GM12865 (cell line): ENCODE measurements around the gene KTI12.
A peak's percentile ranks its signal among the peaks of the same experiment; 100 is the strongest.

Source experiments
- DNase-seq: peaks from one replicate; pipeline ENCODE4 v3.0.0; 2010; ENCODE audit warnings: low read depth
- H3K4me3 ChIP-seq: 2 replicates; pipeline ENCODE4 v1.5.1; 2011; ENCODE audit warnings: mild to moderate bottlenecking, low read depth, low read length, control low read depth
- TF ChIP-seq, protein P1 (sequence below): IDR thresholded peaks from 2 replicates; pipeline ENCODE4 v1.5.1; 2011; ENCODE audit warnings: low read length, control low read depth, low read depth, inconsistent platforms; ENCODE audit not compliant: insufficient read depth; ENCODE audit errors: missing control alignments

The KTI12 gene

DNA sequence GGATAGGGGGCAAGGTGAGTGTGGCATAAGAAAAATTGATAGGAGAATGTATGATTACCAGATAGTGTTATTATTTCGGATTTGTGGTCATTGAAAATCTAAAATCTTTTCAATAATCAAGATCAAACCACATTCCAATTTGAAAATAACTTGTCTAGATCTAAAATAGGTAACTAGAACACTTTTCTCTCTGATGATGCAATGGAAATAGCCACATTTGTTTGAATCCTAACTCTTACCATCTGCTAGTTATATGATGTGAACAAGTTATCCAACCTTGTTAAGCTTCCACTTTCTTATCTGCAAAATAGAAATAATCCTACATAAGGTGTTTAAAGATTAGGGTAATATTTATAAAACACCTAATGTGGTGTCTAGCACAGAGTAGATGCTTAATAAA is 26.3 kb upstream of the KTI12 start:
- no peak overlapping the region for H3K4me3 ChIP-seq
- TF ChIP-seq, protein P1, sequence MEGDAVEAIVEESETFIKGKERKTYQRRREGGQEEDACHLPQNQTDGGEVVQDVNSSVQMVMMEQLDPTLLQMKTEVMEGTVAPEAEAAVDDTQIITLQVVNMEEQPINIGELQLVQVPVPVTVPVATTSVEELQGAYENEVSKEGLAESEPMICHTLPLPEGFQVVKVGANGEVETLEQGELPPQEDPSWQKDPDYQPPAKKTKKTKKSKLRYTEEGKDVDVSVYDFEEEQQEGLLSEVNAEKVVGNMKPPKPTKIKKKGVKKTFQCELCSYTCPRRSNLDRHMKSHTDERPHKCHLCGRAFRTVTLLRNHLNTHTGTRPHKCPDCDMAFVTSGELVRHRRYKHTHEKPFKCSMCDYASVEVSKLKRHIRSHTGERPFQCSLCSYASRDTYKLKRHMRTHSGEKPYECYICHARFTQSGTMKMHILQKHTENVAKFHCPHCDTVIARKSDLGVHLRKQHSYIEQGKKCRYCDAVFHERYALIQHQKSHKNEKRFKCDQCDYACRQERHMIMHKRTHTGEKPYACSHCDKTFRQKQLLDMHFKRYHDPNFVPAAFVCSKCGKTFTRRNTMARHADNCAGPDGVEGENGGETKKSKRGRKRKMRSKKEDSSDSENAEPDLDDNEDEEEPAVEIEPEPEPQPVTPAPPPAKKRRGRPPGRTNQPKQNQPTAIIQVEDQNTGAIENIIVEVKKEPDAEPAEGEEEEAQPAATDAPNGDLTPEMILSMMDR: no peak
- no peak for DNase-seq

GRCh38 chr1:52059321-52059720 is 25.7 kb upstream of the KTI12 start:
- TF ChIP-seq, protein P1: no peak
- H3K4me3 ChIP-seq: no peak overlapping the region
- DNase-seq: no peak

DNA sequence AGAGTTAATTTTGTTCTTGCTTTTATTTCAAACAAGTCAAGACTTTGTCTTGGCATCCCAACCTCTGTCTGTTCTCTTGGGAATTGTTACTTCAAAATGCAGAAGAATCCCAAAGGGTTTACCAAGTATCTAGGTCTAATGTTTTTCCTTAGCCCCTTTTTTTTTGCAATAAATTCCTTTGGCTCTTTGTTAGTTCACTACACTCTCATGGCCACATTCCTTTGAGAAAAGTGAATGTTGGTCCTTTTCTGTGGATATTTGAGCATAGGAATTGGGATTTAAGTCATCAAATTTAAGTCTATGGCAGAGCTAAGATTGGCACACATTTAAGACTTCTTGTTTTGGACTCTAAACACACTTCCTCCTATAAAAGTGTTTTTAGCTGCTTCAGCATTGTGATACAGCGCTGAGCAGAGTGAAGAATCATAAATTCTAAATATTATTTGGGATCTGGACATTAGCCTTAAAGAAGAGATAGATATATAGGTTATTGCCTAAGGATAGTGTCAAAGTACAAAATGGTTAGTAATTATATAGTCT is 24.3 kb upstream of the KTI12 start:
- no peak for DNase-seq
- TF ChIP-seq, protein P1: no peak
- H3K4me3 ChIP-seq: no peak overlapping the region

DNA sequence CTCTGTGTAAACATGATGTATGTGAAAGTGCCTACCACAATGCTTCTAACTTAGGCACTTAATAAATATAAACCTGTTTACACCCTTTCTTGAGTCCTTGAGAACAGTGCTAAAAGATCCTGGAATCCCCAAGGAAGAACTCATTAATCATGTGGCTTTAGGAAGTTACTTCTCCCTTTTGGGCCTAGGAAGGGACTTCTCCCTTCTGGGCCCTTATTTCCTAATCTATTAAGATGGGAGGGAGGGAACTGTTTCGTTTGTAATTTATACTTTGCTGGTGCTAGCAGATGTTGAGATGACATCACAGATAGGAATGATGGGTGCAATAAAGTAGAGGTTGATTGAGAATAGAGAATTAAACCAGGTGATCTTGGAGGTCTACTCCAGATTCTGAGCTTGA is 23.6 kb upstream of the KTI12 start:
- peak overlapping the region; percentile 91 for H3K4me3 ChIP-seq
- TF ChIP-seq, protein P1: no peak

DNA sequence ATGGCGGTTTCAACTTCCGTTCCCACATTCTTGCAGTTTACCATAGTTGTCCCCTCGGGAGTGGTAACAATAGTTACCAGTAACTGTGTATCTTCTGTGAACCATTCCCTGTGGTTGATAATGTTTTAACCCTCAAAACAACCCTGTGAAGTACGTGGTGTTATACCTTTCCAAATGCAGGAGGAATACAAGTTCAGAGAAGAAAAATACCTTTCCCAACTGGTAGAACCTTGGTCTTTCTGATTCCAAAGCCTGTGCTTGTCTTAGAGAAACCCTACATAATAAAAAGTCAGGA is 23.3 kb upstream of the KTI12 start:
- TF ChIP-seq, protein P1: no peak
- DNase-seq: no peak
- H3K4me3 ChIP-seq: peak overlapping the region; percentile 91

More for the DNA sequence above, 23.6 kb upstream of the KTI12 start:
- DNase-seq: no peak

DNA sequence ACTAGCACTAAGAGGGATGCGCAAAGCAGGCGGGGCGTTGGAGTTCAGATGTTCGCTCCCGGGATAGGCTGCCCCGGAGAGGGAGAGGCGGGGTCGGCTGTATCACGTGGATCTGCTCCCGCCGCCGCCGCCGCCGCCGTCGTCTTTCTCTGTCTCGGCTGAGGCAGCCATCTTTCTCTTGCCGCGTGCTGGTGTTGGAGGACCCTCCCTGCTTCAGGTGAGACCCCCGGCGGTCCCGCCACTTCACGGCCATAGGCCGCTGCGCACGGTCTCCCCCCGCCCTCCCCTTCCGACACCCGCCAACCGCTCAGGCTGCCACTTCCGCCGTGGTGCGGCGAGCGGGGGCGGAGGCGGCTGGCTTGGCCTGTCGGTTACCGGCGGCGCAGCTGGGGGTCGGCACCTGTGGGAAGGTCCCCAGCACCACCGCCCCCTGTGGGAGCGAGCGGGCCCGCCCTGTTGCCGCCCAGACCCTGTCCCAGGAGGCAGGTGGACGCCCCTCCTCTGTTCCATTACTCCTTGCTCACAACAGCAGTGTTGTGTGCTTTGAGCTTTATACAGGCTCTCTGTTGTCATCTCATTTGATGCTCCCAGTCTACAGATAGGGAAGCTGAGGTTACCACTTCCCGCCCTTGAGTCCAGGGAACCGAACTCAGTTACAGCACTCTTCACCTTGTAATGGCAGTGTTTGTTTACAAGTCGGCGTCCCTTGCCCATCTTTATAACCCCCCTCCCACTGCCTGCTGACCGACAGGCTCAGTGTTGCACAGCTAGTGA is 22.7 kb upstream of the KTI12 start, which contains the start of gene BTF3L4:
BTF3L4 (plus strand) TSS at position 133 of the 774 bp plus-strand sequence. CDS start 3,553 bp downstream, outside the sequence.
- peak within 1 kb of the TSS; percentile 91 for H3K4me3 ChIP-seq
- peak; percentile 96 for DNase-seq
- TF ChIP-seq, protein P1: no peak

DNA sequence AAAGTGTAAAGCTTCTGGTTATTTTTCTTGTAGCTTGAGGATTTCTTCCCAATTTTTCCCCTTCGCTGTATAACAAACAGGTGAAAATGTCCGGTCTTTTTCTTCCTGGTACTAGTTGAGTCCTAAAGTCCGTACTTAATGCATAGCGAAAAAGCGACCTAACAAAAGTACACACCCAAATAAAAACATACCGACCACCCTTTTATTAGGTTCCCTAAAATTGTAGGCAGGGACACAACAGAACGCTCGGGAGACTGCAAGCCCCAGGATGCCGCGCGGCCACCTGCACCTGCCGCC is 22.2 kb upstream of the KTI12 start:
- TF ChIP-seq, protein P1: no peak
- no peak for DNase-seq

More for the DNA sequence above, 22.2 kb upstream of the KTI12 start:
- H3K4me3 ChIP-seq: peak overlapping the region; percentile 91
